HS-5 (cell line): ENCODE measurements around the gene KCNF1.

ENCODE experiments used
- DNase-seq: peaks from one replicate; pipeline ENCODE4 v3.0.0-alpha.2; 2012; ENCODE audit warnings: low read depth

Gene KCNF1

DNA sequence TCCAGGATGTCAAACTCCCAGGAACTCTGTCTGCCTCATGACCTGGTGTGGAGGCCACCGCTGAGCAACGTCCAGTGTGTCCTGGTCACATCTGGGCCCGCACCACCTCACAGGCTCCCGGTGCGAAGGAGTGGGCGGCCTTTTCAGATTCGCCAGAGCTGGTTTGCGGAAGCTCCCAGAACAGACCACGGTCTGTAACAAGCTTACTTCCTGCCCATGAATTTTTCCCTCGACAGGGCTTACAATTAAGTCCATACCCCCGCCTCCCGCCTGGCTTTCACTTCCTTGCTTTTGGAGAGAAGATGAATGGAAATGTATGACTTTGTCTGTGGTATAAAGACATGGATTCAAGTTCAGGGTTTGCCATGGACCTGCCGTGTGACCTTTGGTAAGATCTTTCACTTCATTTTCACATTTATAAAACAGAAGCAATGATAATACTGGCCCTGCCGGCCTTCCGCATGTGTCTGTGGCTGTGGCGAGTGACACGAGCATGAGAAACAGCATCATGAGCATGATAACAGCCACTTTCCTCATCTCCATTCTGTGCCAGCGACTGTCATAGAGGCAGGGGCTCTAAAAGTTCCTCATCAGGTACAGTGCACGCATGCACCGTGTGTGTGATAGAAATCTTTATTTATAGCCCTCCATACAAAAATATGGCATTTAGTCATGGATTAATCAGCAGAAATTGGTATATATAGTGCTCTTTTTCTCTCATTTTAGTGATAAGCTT lies 31.0 kb upstream of the KCNF1 start:
- DNase-seq, result no peak

GRCh38 chr2:10882568-10882967 lies 29.2 kb upstream of the KCNF1 start:
- no peak for DNase-seq

DNA sequence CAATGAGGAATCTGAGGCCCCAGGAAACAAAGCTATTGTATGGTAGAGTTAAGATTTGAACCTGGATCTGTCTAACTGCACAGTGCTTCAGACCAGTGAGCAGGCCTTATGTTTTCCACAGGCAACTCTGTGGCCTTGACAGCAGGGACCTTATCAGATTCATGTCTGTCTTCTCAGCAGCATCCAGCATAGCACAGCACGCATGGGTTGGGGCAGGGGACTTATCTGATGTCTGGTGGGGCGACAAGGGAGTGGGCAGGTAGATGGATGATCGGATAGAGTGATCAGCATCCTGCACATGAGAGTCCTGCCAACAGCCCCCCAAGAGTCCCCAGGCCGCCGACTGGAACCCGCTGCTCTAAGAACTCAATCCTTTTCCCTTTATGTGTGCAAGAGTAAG lies 28.7 kb upstream of the KCNF1 start:
- no peak for DNase-seq

DNA sequence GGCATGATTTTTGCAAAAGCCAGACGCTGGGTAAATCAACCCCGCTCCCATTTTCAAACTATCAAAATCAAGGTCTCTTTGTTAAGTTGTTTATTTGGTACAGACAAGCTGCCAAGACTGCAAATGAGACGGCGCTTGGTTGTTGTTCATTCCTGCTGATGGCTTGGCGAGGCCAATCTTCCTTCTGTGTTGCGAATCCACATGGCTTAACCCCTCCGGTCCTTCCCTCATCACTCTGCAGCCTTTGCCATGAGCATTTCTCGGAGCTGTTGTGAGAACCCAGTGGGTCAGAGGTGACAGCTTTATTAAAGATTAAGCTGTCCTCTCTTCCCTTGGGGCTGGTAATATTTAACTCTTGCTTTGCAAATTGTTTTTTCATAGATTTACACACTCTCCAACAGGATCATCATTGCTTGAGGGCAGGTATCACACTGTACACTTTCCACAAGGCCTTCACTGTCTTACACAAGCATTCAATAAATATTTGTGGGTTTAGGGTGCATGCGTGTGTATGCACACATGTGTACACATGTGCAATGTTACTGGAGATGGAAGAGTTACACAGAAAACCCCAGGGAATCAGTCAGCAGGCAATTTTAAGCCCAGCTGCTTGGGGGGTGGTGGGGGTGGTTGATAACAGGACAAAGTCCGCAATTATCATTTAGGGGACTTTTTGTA lies 27.8 kb upstream of the KCNF1 start:
- DNase-seq, result no peak

- no peak for DNase-seq
Measured at GRCh38 chr2:10884574-10884975, 27.2 kb upstream of the KCNF1 start.

- DNase-seq, result no peak
Measured at GRCh38 chr2:10885094-10885860, 26.5 kb upstream of the KCNF1 start.

DNA sequence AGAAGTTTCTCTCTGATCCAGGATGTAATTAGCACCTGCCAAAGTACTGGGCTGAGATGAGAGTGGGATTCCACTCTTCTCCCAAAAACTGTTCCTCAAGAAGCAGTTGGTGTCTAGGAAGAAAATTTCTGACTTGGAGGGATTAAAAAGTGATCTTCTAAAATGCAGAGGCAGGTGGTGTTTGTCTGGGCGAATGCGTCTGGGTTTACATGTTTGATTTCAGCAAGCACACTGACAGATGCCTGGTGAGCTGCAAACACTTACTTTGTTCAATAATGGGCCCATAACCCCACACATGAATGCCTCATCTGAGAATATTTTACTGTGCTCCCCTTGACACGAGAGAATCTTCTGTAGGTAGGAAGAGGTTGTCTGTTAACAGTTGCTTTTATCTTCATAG lies 24.3 kb upstream of the KCNF1 start:
- DNase-seq, result no peak

DNA sequence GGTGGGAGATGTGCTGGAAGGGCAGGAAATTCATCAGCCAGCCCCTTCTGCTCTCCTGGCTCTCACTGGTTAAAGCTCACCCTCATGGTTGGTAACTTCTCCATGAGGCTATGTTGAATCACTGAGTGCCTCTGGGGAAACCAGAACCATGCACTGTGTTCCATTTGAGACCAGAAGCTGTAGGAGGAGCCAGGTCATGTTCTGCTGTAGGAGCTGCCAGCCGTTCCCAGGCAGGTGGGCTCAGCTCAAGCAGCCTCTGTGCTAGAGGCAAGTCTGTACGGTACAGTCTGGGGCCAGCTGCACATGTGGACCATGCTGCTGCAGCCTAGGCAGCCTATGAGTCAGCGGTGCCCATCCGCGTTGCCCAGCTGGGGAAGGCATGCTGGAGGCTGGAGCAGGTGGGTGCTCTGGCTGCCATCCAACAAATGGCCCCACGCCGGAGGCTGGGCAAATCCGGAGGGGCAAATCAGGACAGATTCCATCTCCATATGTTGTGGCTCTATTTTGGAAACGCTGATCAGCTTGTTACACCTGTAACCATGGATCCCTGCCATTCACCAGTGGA lies 22.0 kb upstream of the KCNF1 start:
- no peak for DNase-seq

DNA sequence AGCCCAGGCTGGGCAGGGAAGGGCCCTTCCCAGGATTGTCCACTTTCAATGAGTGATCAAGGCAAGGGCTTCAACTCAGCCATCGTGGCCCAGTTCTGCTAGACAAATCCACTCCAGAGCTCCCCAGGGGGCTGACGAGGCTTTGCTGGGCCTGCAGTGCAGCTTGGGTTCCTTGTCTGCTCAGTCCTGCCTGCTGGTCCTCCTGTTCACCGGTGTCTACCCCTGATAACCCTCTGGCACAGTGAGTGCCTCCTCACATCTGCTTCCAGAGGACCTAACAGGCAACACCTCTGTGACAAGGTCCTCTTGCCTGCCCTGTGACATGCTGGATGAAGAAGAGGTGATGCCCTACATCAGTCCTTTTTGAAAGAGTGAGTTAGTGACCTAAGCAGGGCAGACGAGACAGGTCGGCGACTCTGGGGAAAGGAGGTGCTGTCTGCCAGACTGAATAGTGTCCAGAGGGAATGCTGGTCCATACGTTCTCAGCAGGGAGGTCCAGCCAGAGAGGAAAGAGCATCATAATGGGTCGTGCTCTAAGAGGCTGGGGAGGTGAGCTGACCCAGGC lies 20.9 kb upstream of the KCNF1 start:
- DNase-seq, result no peak

DNA sequence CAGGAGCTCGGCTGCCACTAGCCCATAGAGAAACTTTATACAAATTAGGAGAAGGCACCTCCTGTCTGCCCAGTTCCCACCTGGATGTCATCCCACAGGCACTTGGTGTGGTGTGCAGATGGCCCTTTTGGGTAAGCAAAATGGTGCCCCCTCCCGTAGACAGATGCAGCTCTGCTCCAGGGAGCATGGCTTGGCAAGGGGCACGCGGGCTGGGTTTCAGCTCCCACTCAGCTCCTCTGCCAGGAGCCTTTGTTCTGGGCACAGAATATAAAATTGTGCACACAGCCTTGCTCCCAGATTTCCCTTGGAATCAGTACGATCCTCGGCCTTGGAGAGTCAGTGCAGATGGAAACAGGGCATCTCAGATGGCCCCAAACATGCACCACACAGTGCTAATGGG lies 20.3 kb upstream of the KCNF1 start:
- DNase-seq, result no peak

- no peak for DNase-seq
Measured at GRCh38 chr2:10891848-10892247, 19.9 kb upstream of the KCNF1 start.

GRCh38 chr2:10892316-10892715 lies 19.4 kb upstream of the KCNF1 start:
- DNase-seq, result no peak

GRCh38 chr2:10892796-10893350 lies 18.9 kb upstream of the KCNF1 start:
- DNase-seq, result no peak

DNA sequence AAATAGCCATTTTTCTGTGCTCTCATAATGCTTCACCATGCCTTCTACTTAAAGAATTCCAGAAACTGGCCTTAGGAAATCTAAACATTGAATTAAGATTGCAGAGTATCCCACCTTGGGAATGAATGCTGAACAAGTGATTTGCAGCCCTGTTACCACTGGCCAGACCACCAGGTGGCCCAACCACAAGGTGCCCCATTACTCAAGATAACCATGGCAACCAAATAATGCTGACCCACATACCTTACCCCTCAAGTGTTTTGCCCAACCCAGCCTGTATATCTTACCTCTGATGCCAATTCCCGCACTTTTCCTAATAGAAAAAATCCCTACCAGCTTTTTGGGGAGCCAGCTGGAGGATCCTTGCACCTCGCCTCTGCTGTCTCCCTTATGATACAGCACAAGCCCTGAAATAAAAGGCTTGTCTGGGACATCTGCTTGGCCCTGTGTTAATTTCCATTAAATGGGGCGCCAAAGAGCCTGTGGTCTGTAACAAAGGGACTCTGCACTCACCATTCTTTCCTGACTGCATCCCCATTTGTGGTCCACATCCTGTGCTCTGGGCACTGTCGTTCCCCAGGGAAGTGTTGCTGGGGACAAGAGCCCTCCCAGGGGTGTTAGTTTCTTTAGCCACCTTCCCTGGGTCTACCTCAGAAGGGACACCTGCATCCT lies 17.3 kb upstream of the KCNF1 start:
- no peak for DNase-seq

GRCh38 chr2:10895231-10895630 lies 16.5 kb upstream of the KCNF1 start:
- DNase-seq, result no peak

GRCh38 chr2:10897956-10898355 lies 13.8 kb upstream of the KCNF1 start:
- no peak for DNase-seq

GRCh38 chr2:10900216-10901109 lies 11.3 kb upstream of the KCNF1 start:
- DNase-seq, result no peak

GRCh38 chr2:10901160-10901939 lies 10.4 kb upstream of the KCNF1 start:
- no peak for DNase-seq

DNA sequence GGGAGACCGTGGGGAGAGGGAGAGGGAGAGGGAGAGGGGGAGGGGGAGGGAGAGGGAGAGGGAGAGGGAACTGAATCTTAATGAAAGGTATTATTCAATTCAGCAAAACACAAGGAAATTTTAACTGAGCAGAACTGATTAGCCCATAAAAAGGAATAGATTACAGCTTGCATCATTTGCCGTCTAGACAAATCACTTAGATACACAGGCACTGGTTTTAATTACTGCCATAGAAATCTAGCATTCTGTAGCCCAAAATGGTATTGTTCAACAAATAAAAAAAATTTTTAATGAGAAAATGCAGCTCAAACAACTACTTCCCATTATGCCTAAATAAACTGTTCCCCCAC lies 7.9 kb upstream of the KCNF1 start:
- DNase-seq, result no peak

DNA sequence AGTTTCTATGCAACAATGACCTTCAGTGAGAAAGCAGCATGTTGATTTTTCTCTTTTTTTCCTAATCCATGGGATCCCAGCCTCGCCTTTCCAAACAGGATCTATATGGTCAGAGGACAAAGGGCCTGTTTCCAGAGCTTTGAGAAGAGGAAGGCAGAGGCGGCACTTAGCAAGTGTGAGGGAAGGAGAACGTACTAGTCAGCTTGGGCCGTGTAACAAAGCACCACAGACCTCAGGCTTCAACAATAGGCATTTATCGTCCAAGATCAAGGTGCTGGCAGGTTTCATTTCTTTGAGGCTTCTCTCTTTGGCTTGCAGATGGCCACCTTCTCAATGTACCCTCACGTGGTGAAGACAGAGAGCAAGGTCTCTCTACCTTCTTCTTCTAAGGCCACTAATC lies 7.3 kb upstream of the KCNF1 start:
- DNase-seq, result no peak
